HepG2 (cell line): ENCODE data around the gene RHBDF2. TPM values are rescaled to one million over a fixed set of nuclear protein-coding genes. Genes with fewer than 3 reads are reported as not detected.

Experiments
- ATAC-seq: fragments of 200-7000 bp; cut with Tn5 transposase; 3 replicates; pipeline ENCODE4 v1.9.1; 2020; ENCODE audit warnings: mild to moderate bottlenecking, moderate library complexity
- BruUV-seq: library from RNA; stranded (reverse); fragments of 400-500 nt; replicated peaks from 2 replicates; lab custom pipeline; 2021; lab: Mats Ljungman, UMichigan
- CTCF ChIA-PET: fragments of 300-600 bp; formaldehyde crosslinking; extraction: SDS; loops from one replicate; lab custom pipeline; 2021; ENCODE audit warnings: low total read pairs, inconsistent platforms, low intra/inter-chr PET ratio; lab: Yijun Ruan, JAX
- POLR2A ChIA-PET: fragments of 350-600 bp; sonication (Branson Sonifier 250); formaldehyde crosslinking; loops from one replicate; lab custom pipeline; 2020; ENCODE audit warnings: antibody characterized with exemption, inconsistent platforms; lab: Yijun Ruan, JAX
- DNase-seq: peaks from one replicate; pipeline ENCODE4 v3.0.0-alpha.2; 2015; ENCODE audit warnings: low spot score
- FAIRE-seq: peaks from 3 replicates; lab custom pipeline; 2011; peaks lifted over from hg19 to GRCh38; lab: Jason Lieb, UNC
- H2AFZ ChIP-seq: one replicate; pipeline ENCODE4 v1.6.1; 2011; ENCODE audit warnings: low read length, inconsistent platforms
- H3K27ac ChIP-seq: fragments of 300-600 bp; 3 replicates; pipeline ENCODE4 v1.8.0; 2011; ENCODE audit warnings: mixed run types, mild to moderate bottlenecking, mixed read lengths, low read length, inconsistent platforms; ENCODE audit not compliant: insufficient read depth; ENCODE audit errors: extremely low read length
- H3K27me3 ChIP-seq, 2 experiments: fragments of 200-600 bp in 1 of 2; 2 replicates in 1 of 2; 3 replicates in 1 of 2; pipeline versions ENCODE4 v1.6.0 to v1.8.0; 2011; ENCODE audit warnings: low read length in 2 of 2, mild to moderate bottlenecking in 2 of 2, moderate library complexity in 2 of 2, inconsistent platforms in 1 of 2; ENCODE audit not compliant: insufficient read depth in 2 of 2, control insufficient read depth in 1 of 2
- H3K36me3 ChIP-seq, 2 experiments: fragments of 200-600 bp in 1 of 2; replicated peaks in 1 of 2; 2 replicates in 1 of 2; 3 replicates in 1 of 2; pipeline versions ENCODE4 v1.5.1 to v1.8.0; 2011; ENCODE audit warnings: low read length in 2 of 2, inconsistent platforms in 1 of 2; ENCODE audit not compliant: insufficient read depth in 2 of 2, control insufficient read depth in 1 of 2
- H3K4me1 ChIP-seq: 2 replicates; pipeline ENCODE4 v1.5.1; 2012; ENCODE audit warnings: low read length, inconsistent platforms; ENCODE audit not compliant: insufficient read depth
- H3K4me2 ChIP-seq: 2 replicates; pipeline ENCODE4 v1.6.0; 2011; ENCODE audit warnings: low read depth, low read length, inconsistent platforms
- H3K4me3 ChIP-seq, 3 experiments: fragments of 200-600 bp in 1 of 3; sonication (generic), shearing (Covaris generic) in 1 of 3; replicated peaks in 1 of 3; 2 replicates each; pipeline ENCODE4 v1.5.1; 2011 to 2016; ENCODE audit warnings: low read length in 3 of 3, inconsistent platforms in 2 of 3, low read depth in 2 of 3, mild to moderate bottlenecking in 2 of 3, control low read depth in 1 of 3, mixed read lengths in 1 of 3; ENCODE audit not compliant: insufficient read depth in 1 of 3
- H3K79me2 ChIP-seq: one replicate; pipeline ENCODE4 v1.6.1; 2011; ENCODE audit warnings: low read length, inconsistent platforms; ENCODE audit not compliant: insufficient read depth
- H3K9ac ChIP-seq: 2 replicates; pipeline ENCODE4 v1.6.0; 2011; ENCODE audit warnings: mild to moderate bottlenecking, low read depth, low read length, inconsistent platforms; ENCODE audit not compliant: insufficient read depth
- H3K9me3 ChIP-seq: 2 replicates; pipeline ENCODE4 v1.5.1; 2012; ENCODE audit warnings: mild to moderate bottlenecking, low read length
- H4K20me1 ChIP-seq: 2 replicates; pipeline ENCODE4 v1.6.0; 2011; ENCODE audit warnings: inconsistent platforms, mild to moderate bottlenecking, low read length, moderate library complexity; ENCODE audit not compliant: insufficient read depth
- BORCS8-MEF2B ChIP-seq: sonication (generic); formaldehyde crosslinking; IDR thresholded peaks from 2 replicates; pipeline ENCODE4 v1.8.0; 2022; ENCODE audit warnings: mild to moderate bottlenecking, missing genetic modification reagents
- DZIP1 ChIP-seq: sonication (generic); formaldehyde crosslinking; IDR thresholded peaks from 2 replicates; pipeline ENCODE4 v1.5.0; 2020; ENCODE audit warnings: mild to moderate bottlenecking, missing genetic modification reagents
- GPBP1L1 ChIP-seq: sonication (generic); formaldehyde crosslinking; IDR thresholded peaks from 2 replicates; pipeline ENCODE4 v1.5.0; 2020; ENCODE audit warnings: mild to moderate bottlenecking, missing genetic modification reagents
- MATR3 ChIP-seq: sonication (generic); formaldehyde crosslinking; IDR thresholded peaks from 2 replicates; pipeline ENCODE4 v1.4.0; 2020; ENCODE audit warnings: missing genetic modification reagents
- MYNN ChIP-seq: sonication (generic); formaldehyde crosslinking; IDR thresholded peaks from 2 replicates; pipeline ENCODE4 v1.4.0; 2020; ENCODE audit warnings: mild to moderate bottlenecking, low read depth, missing genetic modification reagents
- NAIF1 ChIP-seq: sonication (generic); formaldehyde crosslinking; IDR thresholded peaks from 2 replicates; pipeline ENCODE4 v1.5.0; 2020; ENCODE audit warnings: mild to moderate bottlenecking, missing genetic modification reagents, borderline replicate concordance
- TIGD3 ChIP-seq: sonication (generic); formaldehyde crosslinking; IDR thresholded peaks from 2 replicates; pipeline ENCODE4 v1.5.1; 2020; ENCODE audit warnings: mild to moderate bottlenecking, missing genetic modification reagents, borderline replicate concordance
- ZBTB37 ChIP-seq: sonication (generic); formaldehyde crosslinking; IDR thresholded peaks from 2 replicates; pipeline ENCODE4 v1.4.0; 2020; ENCODE audit warnings: mild to moderate bottlenecking, missing genetic modification reagents
- ZBTB49 ChIP-seq: sonication (generic); formaldehyde crosslinking; IDR thresholded peaks from 2 replicates; pipeline ENCODE4 v1.4.0; 2020; ENCODE audit warnings: missing genetic modification reagents, borderline replicate concordance
- ZNF160 ChIP-seq: sonication (generic); formaldehyde crosslinking; IDR thresholded peaks from 2 replicates; pipeline ENCODE4 v1.8.0; 2022; ENCODE audit warnings: mild to moderate bottlenecking, inconsistent platforms, missing genetic modification reagents
- ZNF350 ChIP-seq: sonication (generic); formaldehyde crosslinking; IDR thresholded peaks from 2 replicates; pipeline ENCODE4 v1.4.0; 2020; ENCODE audit warnings: mild to moderate bottlenecking, low read depth, missing genetic modification reagents, borderline replicate concordance
- ZNF446 ChIP-seq: sonication (generic); formaldehyde crosslinking; IDR thresholded peaks from 2 replicates; pipeline ENCODE4 v1.5.0; 2020; ENCODE audit warnings: mild to moderate bottlenecking, missing genetic modification reagents
- WGBS: methylation state at CpG from one replicate; pipeline ENCODE4 v1.1.6; 2017; ENCODE audit warnings: low lambda C conversion rate; 5-methylcytosine and 5-hydroxymethylcytosine counted together
- in situ Hi-C: cut with HindIII; loops from 2 replicates; pipeline ENCODE4 v1.10.0; 2017; ENCODE audit warnings: low pct_unique_long_range_greater_than_20kb; ENCODE audit not compliant: extremely low pct_ligation_motif_present
- intact Hi-C: fragments of 100-400 bp; cut with micrococcal nuclease; formaldehyde crosslinking; loops from one replicate; pipeline ENCODE4 v1.10.0; 2022; ENCODE audit not compliant: unreplicated experiment
- polyA plus RNA-seq, 8 experiments: library from polyadenylated mRNA; depleted of rRNA in 3 of 8; stranded (reverse) in 7 of 8; unstranded in 1 of 8; fragments of >200 nt; fragmentation: Illumina TruSeq in 4 of 8; extraction: Trizol in 4 of 8; gene quantifications; 2 replicates each; pipeline versions ENCODE4 v1.2.1 to v1.2.3, GENCODE V29; 2011 to 2016; ENCODE audit warnings: low read depth in 4 of 8, missing spikeins in 1 of 8, mixed read lengths in 1 of 8; ENCODE audit not compliant: insufficient read depth in 1 of 8
- total RNA-seq, 5 experiments: library from RNA; depleted of rRNA; stranded (reverse); fragments of >200 nt; fragmentation: Illumina TruSeq; extraction: Trizol; gene quantifications; 2 replicates each; pipeline ENCODE4 v1.2.3, GENCODE V29; 2016; ENCODE audit warnings: low read depth in 1 of 5

Gene RHBDF2
- total and polyA plus RNA-seq, 2 of the 13 experiments (the other 11 are each of a cell fraction or from before 2014, with no cell fraction given) = 7.8 to 24.2 TPM

- POLR2A ChIA-PET = interaction anchor here (1.1 to 1.5 kb wide), 2 partner anchors 31 to 33 kb away, joined by 5 to 7 read pairs; partner anchors contain the start of gene RHBDF2
- in situ Hi-C loops = loop anchor here (5.0 kb wide), 1 partner anchor 38 kb away; no protein-coding TSS in a partner anchor
- TF ChIP-seq ZNF160 (CRISPR knock-in tag) = 0 out of 2 replicates have a peak, but pooled peaks have one; percentile 52
- no peak for TF ChIP-seq MATR3 (CRISPR knock-in tag)
- TF ChIP-seq NAIF1 (CRISPR knock-in tag) = no peak
- TF ChIP-seq ZNF350 (CRISPR knock-in tag) = no peak
- TF ChIP-seq ZBTB37 (CRISPR knock-in tag) = no peak
- no peak for TF ChIP-seq ZNF446
- TF ChIP-seq BORCS8-MEF2B (CRISPR knock-in tag) = no peak
- TF ChIP-seq MYNN (CRISPR knock-in tag) = no peak
- no peak for TF ChIP-seq GPBP1L1
- TF ChIP-seq DZIP1 = no peak
- TF ChIP-seq ZBTB49 (CRISPR knock-in tag) = no peak
- no peak for TF ChIP-seq TIGD3 (CRISPR knock-in tag)
Observed at GRCh38 chr17:76469076-76469990, 31.9 kb downstream of the RHBDF2 start.

More at GRCh38 chr17:76469076-76469990, 31.9 kb downstream of the RHBDF2 start:
- Histone ChIP-seq H3K27me3 (peaks cover 0 to 4% of the 10 kb centered on the region in 2 experiments; a peak in 1 of 5 replicates), H3K4me3 (no peak overlapping the region), H2AFZ (no peak overlapping the region), H3K4me2 (no peak overlapping the region), H3K36me3 (peaks cover 0 to 6% of the 10 kb centered on the region in 2 experiments; a peak in 1 of 5 replicates), H4K20me1 (no peaks in the 10 kb centered on the region), H3K27ac (no peak overlapping the region), H3K4me1 (peaks cover 34% of the 10 kb centered on the region), H3K9me3 (no peaks in the 10 kb centered on the region), H3K9ac (no peak overlapping the region), H3K79me2 (no peaks in the 10 kb centered on the region)
- WGBS = 86% methylated on average over 26 of the region's 38 CpGs
- intact Hi-C loops = no loop called here
- BruUV-seq = no TSS peak
- CTCF ChIA-PET = no interaction called here
- DNase-seq (no peak), FAIRE-seq (no peak), ATAC-seq (no peak)
